ENCODE data around the gene OPN1MW.
"Not testable (repeated sequence)": the region's sequence is repeated elsewhere in the genome, so short reads cannot be mapped to it uniquely, and the experiment has no call there.

Gene OPN1MW

DNA sequence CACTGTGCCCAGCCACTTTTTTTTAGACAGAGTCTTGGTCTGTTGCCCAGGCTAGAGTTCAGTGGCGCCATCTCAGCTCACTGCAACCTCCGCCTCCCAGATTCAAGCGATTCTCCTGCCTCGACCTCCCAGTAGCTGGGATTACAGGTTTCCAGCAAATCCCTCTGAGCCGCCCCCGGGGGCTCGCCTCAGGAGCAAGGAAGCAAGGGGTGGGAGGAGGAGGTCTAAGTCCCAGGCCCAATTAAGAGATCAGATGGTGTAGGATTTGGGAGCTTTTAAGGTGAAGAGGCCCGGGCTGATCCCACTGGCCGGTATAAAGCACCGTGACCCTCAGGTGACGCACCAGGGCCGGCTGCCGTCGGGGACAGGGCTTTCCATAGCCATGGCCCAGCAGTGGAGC is at the start of gene OPN1MW:
Gene OPN1MW, plus strand, starts transcription at position 301 of the 400 bp plus-strand sequence. Its CDS starts 82 bp downstream, at position 383.
- not testable (repeated sequence) for DNase-seq (ENCODE audit: extremely low spot score, insufficient read length, low read depth); FAIRE-seq

DNA sequence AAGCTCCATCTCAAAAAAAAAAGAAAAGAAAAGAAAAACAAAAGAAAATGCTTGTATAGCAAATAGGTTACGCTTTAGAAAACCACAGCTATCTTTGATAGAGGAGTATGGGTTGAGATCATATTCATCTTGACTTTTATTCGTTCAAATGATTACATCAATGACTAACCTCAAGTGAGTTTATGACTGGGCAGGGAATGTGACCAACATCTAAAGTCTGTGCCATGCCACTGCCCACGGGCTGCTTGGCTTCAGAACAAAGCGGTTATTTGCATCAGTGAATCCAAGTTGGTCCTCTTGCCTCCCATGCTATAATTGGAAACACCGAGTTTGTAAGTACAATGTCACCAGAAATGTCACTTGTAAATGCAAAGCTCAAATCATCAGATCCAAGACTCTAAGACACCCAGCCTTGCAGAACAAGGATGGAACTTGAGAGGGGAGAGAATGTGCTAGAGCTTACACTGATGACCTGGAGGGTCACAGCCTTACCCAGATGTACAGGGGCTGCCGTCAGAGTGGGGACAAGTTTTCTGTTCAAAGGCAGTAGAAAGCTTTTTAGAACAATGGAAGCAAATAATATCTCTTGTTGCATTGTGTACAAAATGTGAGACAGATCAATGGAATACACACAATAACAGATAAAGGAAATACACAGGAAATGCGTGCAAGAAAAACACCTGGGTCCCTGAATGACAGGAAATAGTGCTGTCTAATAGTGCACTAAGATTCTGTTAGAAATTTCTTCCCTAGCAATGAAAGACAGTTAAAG is 46.8 kb upstream of the OPN1MW start:
- DNase-seq (ENCODE audit: extremely low spot score, insufficient read length, low read depth) (no peak), FAIRE-seq (no peak)

DNA sequence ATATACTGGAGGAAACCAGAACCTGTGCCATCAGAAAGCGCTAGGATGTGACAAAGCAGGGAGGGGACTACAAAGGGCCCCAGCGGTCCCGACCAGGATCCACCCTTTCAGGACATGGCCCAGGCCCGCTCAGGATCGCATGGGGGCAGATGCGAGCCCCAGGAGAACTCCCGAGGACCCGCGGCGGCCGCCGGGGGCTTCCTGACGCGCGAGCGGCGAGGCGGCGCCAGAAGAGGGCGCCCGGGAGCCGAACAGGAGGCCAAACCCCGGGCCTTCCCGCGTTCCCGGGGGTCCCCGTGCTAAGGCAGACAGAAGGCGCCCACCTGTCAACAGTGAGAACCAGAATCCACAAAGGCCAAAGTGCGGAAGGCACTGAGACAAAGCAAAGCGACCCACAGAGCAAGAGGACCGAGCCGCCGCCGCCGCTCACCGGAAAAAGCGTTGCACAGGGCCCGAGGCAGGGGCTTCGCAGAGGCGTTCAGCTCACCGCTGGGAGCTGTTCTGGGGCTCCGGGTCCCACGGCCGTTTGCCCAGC is 45.7 kb upstream of the OPN1MW start:
- FAIRE-seq (no peak), DNase-seq (ENCODE audit: extremely low spot score, insufficient read length, low read depth) (peak; percentile 26)

DNA sequence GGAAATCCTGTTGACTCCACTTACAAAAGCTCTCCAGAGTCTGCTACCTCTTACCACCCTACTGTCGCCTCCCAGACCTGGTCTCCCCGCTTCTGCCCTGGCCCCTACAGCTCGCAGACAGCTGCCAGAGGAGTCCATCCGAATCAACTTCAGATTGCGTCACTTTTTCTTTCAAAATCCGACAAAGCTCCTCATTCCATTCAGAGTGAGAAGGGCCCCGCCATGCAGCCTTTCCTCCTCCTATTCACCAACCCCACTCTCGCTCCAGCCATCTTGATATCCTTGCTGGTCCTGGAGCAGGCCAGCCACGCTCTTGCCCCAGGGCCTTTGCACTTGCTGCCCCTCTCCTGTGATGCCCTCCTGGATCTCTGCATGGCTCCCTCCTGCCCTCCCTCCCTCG is 43.5 kb upstream of the OPN1MW start:
- DNase-seq (ENCODE audit: extremely low spot score, insufficient read length, low read depth) (no peak), FAIRE-seq (no peak)

DNA sequence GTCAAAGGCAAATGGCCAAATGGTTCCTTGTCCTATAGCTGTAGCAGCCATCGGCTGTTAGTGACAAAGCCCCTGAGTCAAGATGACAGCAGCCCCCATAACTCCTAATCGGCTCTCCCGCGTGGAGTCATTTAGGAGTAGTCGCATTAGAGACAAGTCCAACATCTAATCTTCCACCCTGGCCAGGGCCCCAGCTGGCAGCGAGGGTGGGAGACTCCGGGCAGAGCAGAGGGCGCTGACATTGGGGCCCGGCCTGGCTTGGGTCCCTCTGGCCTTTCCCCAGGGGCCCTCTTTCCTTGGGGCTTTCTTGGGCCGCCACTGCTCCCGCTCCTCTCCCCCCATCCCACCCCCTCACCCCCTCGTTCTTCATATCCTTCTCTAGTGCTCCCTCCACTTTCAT is 42.2 kb upstream of the OPN1MW start:
- no peak for FAIRE-seq

DNA sequence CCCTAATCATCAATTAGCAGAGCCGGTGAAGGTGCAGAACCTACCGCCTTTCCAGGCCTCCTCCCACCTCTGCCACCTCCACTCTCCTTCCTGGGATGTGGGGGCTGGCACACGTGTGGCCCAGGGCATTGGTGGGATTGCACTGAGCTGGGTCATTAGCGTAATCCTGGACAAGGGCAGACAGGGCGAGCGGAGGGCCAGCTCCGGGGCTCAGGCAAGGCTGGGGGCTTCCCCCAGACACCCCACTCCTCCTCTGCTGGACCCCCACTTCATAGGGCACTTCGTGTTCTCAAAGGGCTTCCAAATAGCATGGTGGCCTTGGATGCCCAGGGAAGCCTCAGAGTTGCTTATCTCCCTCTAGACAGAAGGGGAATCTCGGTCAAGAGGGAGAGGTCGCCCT is 41.7 kb upstream of the OPN1MW start:
- FAIRE-seq (no peak), DNase-seq (ENCODE audit: extremely low spot score, insufficient read length, low read depth) (no peak)

More for the DNA sequence above, 42.2 kb upstream of the OPN1MW start:
- no peak for DNase-seq (ENCODE audit: extremely low spot score, insufficient read length, low read depth)

DNA sequence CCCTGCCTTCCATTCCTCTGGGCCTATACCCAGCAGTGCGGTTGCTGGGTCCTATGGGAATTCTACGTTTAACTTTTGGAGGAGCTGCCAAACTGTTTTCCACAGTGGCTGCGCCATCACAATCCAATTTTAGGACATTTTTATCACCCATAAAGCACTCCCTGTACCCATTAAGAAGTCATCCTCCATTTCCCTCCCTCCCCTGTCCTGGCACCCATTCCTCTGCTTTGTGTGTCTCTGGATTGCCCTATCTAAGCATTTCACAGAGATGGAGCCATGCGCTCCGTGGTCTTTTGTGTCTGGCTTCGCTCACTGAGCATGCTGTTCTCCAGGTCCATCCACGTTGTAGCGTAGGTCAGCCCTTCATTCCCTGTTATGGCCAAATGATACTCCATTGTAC is 40.0 kb upstream of the OPN1MW start:
- FAIRE-seq = no peak
- DNase-seq (ENCODE audit: extremely low spot score, insufficient read length, low read depth) = no peak

DNA sequence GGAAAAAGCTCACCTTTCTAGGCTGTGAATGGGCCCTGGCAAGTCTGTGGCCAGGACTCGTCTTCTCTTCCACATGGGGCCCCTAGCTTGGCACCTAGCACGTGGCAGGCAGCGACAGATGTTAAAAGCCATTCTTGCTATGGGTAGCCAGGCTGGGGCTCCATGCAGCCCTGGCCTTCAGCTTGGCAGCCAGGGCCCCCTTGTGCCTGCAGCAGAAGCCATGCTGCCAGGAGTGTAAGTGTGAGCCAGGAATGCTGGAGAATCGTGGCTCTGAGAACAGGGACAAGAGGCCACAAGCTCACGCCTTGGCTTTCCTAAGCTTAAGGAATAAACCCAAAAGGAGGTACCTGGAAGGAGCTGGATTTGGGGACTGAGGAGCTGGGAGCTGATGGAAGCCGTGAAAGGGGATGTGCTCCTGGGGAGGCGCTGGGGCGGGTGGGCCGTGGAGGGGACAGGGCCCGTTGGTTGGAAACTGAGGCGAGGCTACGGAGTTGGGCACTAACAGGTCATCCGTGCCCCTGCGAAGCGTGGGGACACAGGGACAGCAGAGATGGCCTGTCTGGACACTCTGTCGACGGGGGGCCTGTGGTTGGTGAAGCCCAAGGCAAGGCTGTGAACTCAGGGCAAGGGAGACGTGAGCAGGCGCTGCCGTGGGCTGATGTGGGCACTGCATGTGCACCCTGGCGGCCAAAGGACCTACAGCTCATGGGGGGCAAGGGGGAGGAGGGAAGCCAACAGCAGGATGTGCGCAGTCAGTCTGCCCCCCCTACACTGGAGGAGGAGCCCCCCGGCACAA is 39.2 kb upstream of the OPN1MW start:
- FAIRE-seq (no peak), DNase-seq (ENCODE audit: extremely low spot score, insufficient read length, low read depth) (no peak)

DNA sequence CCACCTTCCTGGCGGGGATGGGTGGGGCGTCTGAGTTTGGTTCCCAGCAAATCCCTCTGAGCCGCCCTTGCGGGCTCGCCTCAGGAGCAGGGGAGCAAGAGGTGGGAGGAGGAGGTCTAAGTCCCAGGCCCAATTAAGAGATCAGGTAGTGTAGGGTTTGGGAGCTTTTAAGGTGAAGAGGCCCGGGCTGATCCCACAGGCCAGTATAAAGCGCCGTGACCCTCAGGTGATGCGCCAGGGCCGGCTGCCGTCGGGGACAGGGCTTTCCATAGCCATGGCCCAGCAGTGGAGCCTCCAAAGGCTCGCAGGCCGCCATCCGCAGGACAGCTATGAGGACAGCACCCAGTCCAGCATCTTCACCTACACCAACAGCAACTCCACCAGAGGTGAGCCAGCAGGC is 38.4 kb upstream of the OPN1MW start, which contains the start of gene OPN1LW:
Gene OPN1LW, plus strand, starts transcription at position 234 of the 400 bp plus-strand sequence. Its CDS starts 41 bp downstream, at position 275.
- FAIRE-seq; DNase-seq (ENCODE audit: extremely low spot score, insufficient read length, low read depth): not testable (repeated sequence)

DNA sequence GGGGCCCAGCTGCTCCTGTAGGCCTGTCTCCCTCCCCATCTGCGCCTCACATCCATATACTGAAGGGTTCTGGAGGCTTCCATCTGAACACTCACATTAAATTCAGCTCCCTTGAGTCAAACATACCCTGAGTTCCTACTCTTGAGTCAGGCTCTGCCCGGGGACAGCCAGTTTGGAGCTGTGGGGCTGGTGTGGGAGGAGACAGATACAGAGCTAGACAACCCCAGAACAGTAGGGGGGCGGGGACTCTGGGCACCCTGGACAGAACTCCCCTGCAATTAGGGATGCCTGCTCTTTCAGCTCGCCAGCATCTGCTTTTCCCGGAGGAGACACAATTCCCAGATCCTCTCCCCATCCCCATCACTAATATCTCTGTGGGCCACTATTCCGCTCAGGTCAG is 31.4 kb upstream of the OPN1MW start:
- FAIRE-seq; DNase-seq (ENCODE audit: extremely low spot score, insufficient read length, low read depth): not testable (repeated sequence)

DNA sequence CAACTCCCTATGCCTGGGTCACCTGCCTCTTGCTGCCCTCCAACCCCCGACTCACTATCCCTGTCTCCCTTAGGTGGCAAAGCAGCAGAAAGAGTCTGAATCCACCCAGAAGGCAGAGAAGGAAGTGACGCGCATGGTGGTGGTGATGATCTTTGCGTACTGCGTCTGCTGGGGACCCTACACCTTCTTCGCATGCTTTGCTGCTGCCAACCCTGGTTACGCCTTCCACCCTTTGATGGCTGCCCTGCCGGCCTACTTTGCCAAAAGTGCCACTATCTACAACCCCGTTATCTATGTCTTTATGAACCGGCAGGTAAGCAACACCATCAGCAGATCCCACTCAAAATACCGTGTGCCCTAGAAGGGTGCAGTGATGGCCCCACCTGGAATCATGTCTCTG is 26.2 kb upstream of the OPN1MW start:
- FAIRE-seq; DNase-seq (ENCODE audit: extremely low spot score, insufficient read length, low read depth): not testable (repeated sequence)

DNA sequence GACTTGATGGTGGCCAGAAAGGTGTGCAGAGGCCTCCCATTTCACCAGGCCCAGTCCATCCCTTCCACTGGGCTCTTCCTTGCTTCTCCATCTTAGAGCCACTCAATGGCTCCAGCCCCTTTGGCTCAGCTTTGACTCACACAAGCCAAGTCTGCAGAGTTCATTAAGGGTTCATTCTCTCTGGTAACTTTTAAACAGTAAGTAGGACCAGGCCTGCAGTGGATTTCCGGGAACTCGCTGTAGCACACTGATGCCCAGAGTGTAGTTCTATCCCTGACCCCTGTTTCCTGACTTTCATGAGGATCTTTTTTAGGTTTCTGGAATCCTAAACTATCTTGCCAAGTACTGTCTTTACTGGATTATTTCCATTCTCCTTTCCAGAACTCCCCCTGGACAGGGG is 25.2 kb upstream of the OPN1MW start:
- not testable (repeated sequence) for FAIRE-seq; DNase-seq (ENCODE audit: extremely low spot score, insufficient read length, low read depth)

DNA sequence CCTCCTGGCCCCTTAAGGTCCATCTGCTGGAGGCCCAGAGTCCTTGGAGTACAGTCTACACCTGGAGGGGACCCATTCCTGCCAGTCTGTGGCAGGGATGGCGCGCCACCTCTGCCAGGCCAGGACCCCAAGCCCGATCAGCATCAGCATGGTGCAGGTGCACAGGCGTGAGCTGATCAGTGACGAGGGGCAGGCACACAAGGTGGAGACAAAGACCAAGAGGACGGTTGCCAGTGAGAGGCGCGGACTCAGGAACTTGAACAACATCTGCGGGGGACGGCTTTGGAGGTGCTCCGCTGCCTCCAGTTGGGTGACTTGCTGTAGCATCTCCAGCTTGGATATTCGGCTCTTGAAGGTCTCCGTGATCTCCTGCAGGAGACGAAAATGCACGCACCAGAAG is 23.1 kb upstream of the OPN1MW start:
- not testable (repeated sequence) for FAIRE-seq; DNase-seq (ENCODE audit: extremely low spot score, insufficient read length, low read depth)

DNA sequence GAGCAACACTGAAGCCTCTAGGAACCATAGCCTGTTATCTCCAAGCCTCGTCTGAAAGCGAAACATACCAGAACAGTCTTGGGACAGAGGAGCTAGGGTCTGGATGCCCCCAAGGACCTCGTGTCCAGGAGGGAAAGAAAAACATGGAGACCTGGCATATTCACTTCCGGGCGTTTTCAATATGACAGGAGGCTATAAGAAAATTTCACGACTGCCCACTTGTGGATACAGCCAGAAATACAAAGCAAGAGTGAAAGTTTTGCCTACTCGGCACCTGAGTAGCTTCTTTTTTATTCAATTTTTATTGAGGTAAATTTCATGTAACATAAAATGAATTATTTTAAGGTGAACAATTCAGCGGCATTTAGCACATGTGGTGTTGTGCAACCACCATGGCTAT is 17.5 kb upstream of the OPN1MW start:
- FAIRE-seq; DNase-seq (ENCODE audit: extremely low spot score, insufficient read length, low read depth): not testable (repeated sequence)

DNA sequence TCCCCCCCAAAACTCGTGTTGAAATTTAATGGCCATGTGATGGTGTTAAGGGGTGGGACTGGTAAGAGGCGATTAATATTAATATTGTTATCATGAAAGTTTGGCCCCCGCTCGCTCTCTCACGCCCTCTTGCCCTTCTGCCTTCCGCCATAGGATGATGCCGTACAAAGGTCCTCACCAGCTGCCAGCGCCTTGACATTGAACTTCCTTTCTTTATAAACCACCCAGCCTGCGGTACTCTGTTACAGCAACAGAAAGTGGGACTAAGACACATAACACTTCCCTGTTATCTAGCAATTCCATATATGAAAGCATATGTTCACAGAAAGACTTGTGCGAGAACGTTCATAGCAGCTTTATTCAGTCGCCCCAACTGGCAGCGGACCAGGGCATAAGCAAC is 14.0 kb upstream of the OPN1MW start:
- not testable (repeated sequence) for FAIRE-seq; DNase-seq (ENCODE audit: extremely low spot score, insufficient read length, low read depth)

DNA sequence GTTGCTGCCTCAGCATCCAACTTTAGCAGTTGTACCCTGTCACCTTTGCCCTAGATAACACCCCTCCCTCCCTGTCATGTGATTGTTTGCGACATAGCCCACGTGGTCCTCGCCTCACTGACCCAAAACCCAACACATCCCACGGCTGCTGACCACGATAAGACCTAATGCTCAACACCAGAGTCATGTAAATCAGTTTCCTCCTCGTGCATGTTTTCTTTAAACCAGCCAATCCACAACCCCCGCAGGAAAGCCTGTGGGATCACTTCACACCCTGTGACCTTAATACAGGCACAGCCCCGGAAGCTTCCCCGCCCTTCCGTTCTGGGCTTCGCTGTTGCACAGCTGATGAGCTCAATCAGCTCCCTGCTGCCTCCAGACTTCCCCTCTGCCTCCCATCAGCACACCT is 9.9 kb upstream of the OPN1MW start:
- not testable (repeated sequence) for DNase-seq (ENCODE audit: extremely low spot score, insufficient read length, low read depth); FAIRE-seq

DNA sequence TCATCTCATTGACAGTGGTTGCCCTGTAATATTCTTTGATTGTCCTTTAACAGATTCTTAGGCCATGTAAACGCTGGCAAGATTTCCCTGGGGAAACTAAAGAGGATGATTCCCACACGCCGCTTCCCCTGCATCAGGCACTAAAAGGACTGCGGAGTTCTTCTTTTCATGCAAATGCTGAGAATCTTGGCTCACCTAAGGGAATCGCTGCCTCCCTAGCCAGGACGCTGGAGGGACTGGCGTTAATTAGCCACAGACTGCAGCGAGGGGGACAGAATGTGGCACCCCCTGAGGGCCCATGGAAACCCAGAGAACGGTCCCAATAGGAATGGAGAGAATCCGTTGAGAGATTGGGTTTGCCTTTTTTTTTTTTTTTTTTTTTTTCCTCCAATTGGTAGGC is 8.0 kb upstream of the OPN1MW start:
- FAIRE-seq; DNase-seq (ENCODE audit: extremely low spot score, insufficient read length, low read depth): not testable (repeated sequence)

DNA sequence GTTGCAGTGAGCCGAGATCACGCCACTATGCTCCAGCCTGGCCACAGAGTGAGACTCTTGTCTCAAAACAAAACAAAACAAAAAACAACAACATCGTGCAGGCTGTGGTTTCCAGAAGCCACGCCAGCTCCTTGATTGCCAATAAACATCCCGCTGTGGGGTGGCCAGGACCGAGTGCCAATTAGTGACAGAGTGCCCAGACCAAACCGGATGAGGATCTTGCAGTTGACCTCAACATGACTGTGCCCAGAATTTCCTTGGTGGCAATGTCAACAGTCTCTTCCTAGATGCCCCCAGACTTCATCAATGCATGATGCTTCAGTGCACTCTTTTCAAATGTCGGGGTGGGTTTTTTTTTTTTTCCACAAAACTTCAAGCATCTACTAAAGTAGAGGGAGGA is 1.4 kb downstream of the OPN1MW start:
- DNase-seq (ENCODE audit: extremely low spot score, insufficient read length, low read depth); FAIRE-seq: not testable (repeated sequence)

DNA sequence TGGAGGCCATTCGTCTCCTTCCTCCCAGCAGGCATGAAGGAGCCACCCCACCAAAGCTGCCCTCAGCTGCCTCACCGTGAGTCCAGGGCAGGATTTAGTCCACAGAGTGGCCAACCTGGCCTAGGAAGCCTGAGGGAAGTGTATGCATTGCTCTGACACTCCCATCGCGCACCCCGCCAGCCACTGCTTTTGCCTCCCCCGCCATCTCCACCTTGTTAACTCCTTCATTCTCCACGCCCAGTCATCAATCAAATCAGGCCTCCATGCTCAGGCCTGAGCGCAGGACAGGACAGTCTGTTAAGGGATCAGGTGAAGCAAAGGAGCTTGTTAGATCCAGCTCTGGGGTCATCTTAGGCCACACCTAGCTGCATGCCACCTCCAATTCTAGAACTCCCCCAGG is 10.4 kb downstream of the OPN1MW start:
- not testable (repeated sequence) for FAIRE-seq

DNA sequence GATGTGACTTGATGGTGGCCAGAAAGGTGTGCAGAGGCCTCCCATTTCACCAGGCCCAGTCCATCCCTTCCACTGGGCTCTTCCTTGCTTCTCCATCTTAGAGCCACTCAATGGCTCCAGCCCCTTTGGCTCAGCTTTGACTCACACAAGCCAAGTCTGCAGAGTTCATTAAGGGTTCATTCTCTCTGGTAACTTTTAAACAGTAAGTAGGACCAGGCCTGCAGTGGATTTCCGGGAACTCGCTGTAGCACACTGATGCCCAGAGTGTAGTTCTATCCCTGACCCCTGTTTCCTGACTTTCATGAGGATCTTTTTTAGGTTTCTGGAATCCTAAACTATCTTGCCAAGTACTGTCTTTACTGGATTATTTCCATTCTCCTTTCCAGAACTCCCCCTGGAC is 11.9 kb downstream of the OPN1MW start:
- DNase-seq (ENCODE audit: extremely low spot score, insufficient read length, low read depth); FAIRE-seq: not testable (repeated sequence)

More for the DNA sequence above, 10.4 kb downstream of the OPN1MW start:
- DNase-seq (ENCODE audit: extremely low spot score, insufficient read length, low read depth) = not testable (repeated sequence)
